Thymus (tissue), 14 donors: Measurements from ENCODE around the gene THEM5. TPM values are rescaled to one million over a fixed set of nuclear protein-coding genes. Genes with fewer than 3 reads are reported as not detected.
"Not testable (repeated sequence)": the region's sequence is repeated elsewhere in the genome, so short reads cannot be mapped to it uniquely, and the experiment has no call there.

Experiments
- DNase-seq, 9 donors: peaks; one replicate each; pipeline ENCODE4 v3.0.0-alpha.2; 2013; ENCODE audit warnings: low spot score in 9 of 9, low read depth in 6 of 9, missing footprints in 1 of 9
- H3K27ac ChIP-seq, 2 donors: one replicate each; pipeline ENCODE4 v1.5.1; 2013; ENCODE audit warnings: control low read depth in 1 of 2, low read depth in 1 of 2, low read length in 1 of 2, mild to moderate bottlenecking in 1 of 2, moderate library complexity in 1 of 2
- H3K27me3 ChIP-seq, 2 donors: one replicate each; pipeline ENCODE4 v1.5.1; 2013; ENCODE audit warnings: low read length in 1 of 2; ENCODE audit not compliant: control insufficient read depth in 2 of 2, insufficient read depth in 1 of 2
- H3K36me3 ChIP-seq, 2 donors: one replicate each; pipeline ENCODE4 v1.5.1; 2013; ENCODE audit warnings: low read length in 1 of 2, mild to moderate bottlenecking in 1 of 2, moderate library complexity in 1 of 2; ENCODE audit not compliant: control insufficient read depth in 2 of 2, insufficient read depth in 2 of 2
- H3K4me1 ChIP-seq, 2 donors: one replicate each; pipeline ENCODE4 v1.5.1; 2013; ENCODE audit warnings: low read length in 2 of 2; ENCODE audit not compliant: control insufficient read depth in 2 of 2, insufficient read depth in 2 of 2
- H3K4me3 ChIP-seq, 2 donors: one replicate each; pipeline ENCODE4 v1.5.1; 2013; ENCODE audit warnings: low read length in 2 of 2, control low read depth in 1 of 2, mild to moderate bottlenecking in 1 of 2
- H3K9me3 ChIP-seq, 2 donors: one replicate each; pipeline ENCODE4 v1.5.1; 2013; ENCODE audit warnings: low read length in 1 of 2, mild to moderate bottlenecking in 1 of 2; ENCODE audit not compliant: control insufficient read depth in 2 of 2, insufficient read depth in 1 of 2
- WGBS: extraction: QIAGEN DNeasy Blood & Tissue Kit; methylation state at CpG from one replicate; pipeline ENCODE4 v1.1.7; 2013; 5-methylcytosine and 5-hydroxymethylcytosine counted together
- long read RNA-seq, 10 donors: transcript quantifications; one replicate each; lab custom pipeline, GENCODE V29; 2026
- polyA plus RNA-seq: library from polyadenylated mRNA; stranded (reverse); fragments of 200-250 nt; gene quantifications from one replicate; pipeline ENCODE4 v1.2.3, GENCODE V29; 2013
- total RNA-seq: library from RNA; stranded (reverse); fragments of 120-200 nt; gene quantifications from one replicate; pipeline ENCODE4 v1.2.4, GENCODE V29; 2013
- donor health status: healthy.

THEM5 gene
- total RNA-seq, result 0.09 TPM
- polyA plus RNA-seq, result 1.5 TPM
- long read RNA-seq, donor 1, result 0 reads
- long read RNA-seq, donor 2, result 0 reads
- long read RNA-seq, donor 3, result 0 reads
- long read RNA-seq, donor 4, partial matches to known transcripts, result 8 of 8 reads
- long read RNA-seq, donor 4, other reads (novel, unspliced or antisense), result 0 of 8 reads
- long read RNA-seq, donor 5, result 0 reads
- long read RNA-seq, donor 6, result 0 reads
- long read RNA-seq, donor 7, partial matches to known transcripts, result 0 of 1 reads
- long read RNA-seq, donor 7, other reads (novel, unspliced or antisense), result 0 of 1 reads
- long read RNA-seq, donor 8, result 0 reads
- long read RNA-seq, donor 9, result 0 reads
- long read RNA-seq, donor 10, result 0 reads

GRCh38 chr1:151853411-151853943 lies at the start of gene THEM5:
THEM5 (minus strand) TSS chr1:151853712; CDS start chr1:151853565, 147 bp downstream.
- Histone ChIP-seq H3K9me3 (no peaks in the 10 kb centered on the region), H3K27me3 (no peaks in the 10 kb centered on the region), H3K36me3 (no peaks in the 10 kb centered on the region), H3K4me1 (no peaks in the 10 kb centered on the region), H3K4me3 (no peak within 1 kb of the TSS), H3K27ac (no peak within 1 kb of the TSS)
- WGBS, result 88% methylated on average over 5 of the region's 5 CpGs
- DNase-seq, result peak in 1 of 9 donors; percentile 15

- H3K36me3 ChIP-seq, result peaks cover 0 to 6% of the 10 kb centered on the region in 2 donors
- WGBS, result 67% methylated on average over 2 of the region's 2 CpGs
- DNase-seq, result no peak
- no peaks in the 10 kb centered on the region for H3K27me3 ChIP-seq
- no peak overlapping the region for H3K27ac ChIP-seq
- peaks cover 3 to 12% of the 10 kb centered on the region in 2 donors for H3K4me1 ChIP-seq
- H3K4me3 ChIP-seq, result no peak overlapping the region
- peaks cover 4 to 26% of the 10 kb centered on the region in 2 donors for H3K9me3 ChIP-seq
These were observed 49.3 kb upstream of the THEM5 start for GRCh38 chr1:151902858-151903257.

GRCh38 chr1:151900804-151901203 lies 47.3 kb upstream of the THEM5 start:
- not testable (repeated sequence) for DNase-seq, H3K4me3 ChIP-seq, H3K27ac ChIP-seq, H3K27me3 ChIP-seq, H3K36me3 ChIP-seq, H3K9me3 ChIP-seq
- H3K4me1 ChIP-seq, result peaks cover 3 to 16% of the 10 kb centered on the region in 2 donors
- 96% methylated on average over 3 of the region's 3 CpGs for WGBS

- peak in 4 of 9 donors; percentile 18 to 66 (median 26) for DNase-seq
- no peaks in the 10 kb centered on the region for H3K36me3 ChIP-seq
- H3K9me3 ChIP-seq, result peaks cover 0 to 4% of the 10 kb centered on the region in 2 donors
- peaks cover 3 to 16% of the 10 kb centered on the region in 2 donors for H3K4me1 ChIP-seq
- no peak overlapping the region for H3K4me3 ChIP-seq
- WGBS, result 34% methylated on average over 2 of the region's 2 CpGs
- H3K27me3 ChIP-seq, result no peaks in the 10 kb centered on the region
- H3K27ac ChIP-seq, result peak overlapping the region; percentile 62 to 84
These were observed 45.0 kb upstream of the THEM5 start for GRCh38 chr1:151898519-151898991.

- Histone ChIP-seq H3K27ac (peak overlapping the region in 1 of 2 donors; percentile 84), H3K9me3 (peaks cover 0 to 4% of the 10 kb centered on the region in 2 donors), H3K36me3 (no peaks in the 10 kb centered on the region), H3K4me3 (no peak overlapping the region), H3K27me3 (no peaks in the 10 kb centered on the region), H3K4me1 (peaks cover 3 to 16% of the 10 kb centered on the region in 2 donors)
- DNase-seq, result no peak
- WGBS, result 43% methylated on average over 10 of the region's 10 CpGs
These were observed 44.5 kb upstream of the THEM5 start for GRCh38 chr1:151897991-151898431.

GRCh38 chr1:151893176-151893924 lies 39.8 kb upstream of the THEM5 start:
- 98% methylated on average over 9 of the region's 9 CpGs for whole genome bisulfite sequencing
- H3K36me3 ChIP-seq, result no peaks in the 10 kb centered on the region

GRCh38 chr1:151892190-151892589 lies 38.7 kb upstream of the THEM5 start:
- no peaks in the 10 kb centered on the region for H3K9me3 ChIP-seq
- peaks cover 2 to 5% of the 10 kb centered on the region in 2 donors for H3K4me1 ChIP-seq
- H3K27ac ChIP-seq, result peak overlapping the region; percentile 55 to 86
- peaks cover 0 to 4% of the 10 kb centered on the region in 2 donors for H3K36me3 ChIP-seq
- WGBS, result 91% methylated on average over 2 of the region's 2 CpGs
- no peaks in the 10 kb centered on the region for H3K27me3 ChIP-seq
- H3K4me3 ChIP-seq, result no peak overlapping the region
- no peak for DNase-seq

More at GRCh38 chr1:151893176-151893924, 39.8 kb upstream of the THEM5 start:
- H3K27me3 ChIP-seq, result no peaks in the 10 kb centered on the region
- peak overlapping the region in 1 of 2 donors; percentile 10 for H3K27ac ChIP-seq
- DNase-seq, result no peak
- H3K4me1 ChIP-seq, result peaks cover 2 to 14% of the 10 kb centered on the region in 2 donors
- no peaks in the 10 kb centered on the region for H3K9me3 ChIP-seq
- no peak overlapping the region for H3K4me3 ChIP-seq

GRCh38 chr1:151891512-151891911 lies 38.0 kb upstream of the THEM5 start:
- WGBS, result 83% methylated on average over 3 of the region's 3 CpGs

More at GRCh38 chr1:151891512-151891911, 38.0 kb upstream of the THEM5 start:
- Histone ChIP-seq H3K27ac (peak overlapping the region; percentile 55 to 86), H3K4me1 (peaks cover 2 to 5% of the 10 kb centered on the region in 2 donors), H3K9me3 (no peaks in the 10 kb centered on the region), H3K4me3 (no peak overlapping the region), H3K36me3 (peaks cover 0 to 4% of the 10 kb centered on the region in 2 donors), H3K27me3 (no peaks in the 10 kb centered on the region)
- peak in 3 of 9 donors; percentile 17 to 60 (median 21) for DNase-seq
